ENCODE data around the gene CCDC121.
"Not testable (repeated sequence)": the region's sequence is repeated elsewhere in the genome, so short reads cannot be mapped to it uniquely, and the experiment has no call there.

Gene CCDC121

GRCh38 chr2:27624943-27625342 is 3.9 kb downstream of the CCDC121 start:
- DNase-seq (ENCODE audit: extremely low spot score), result no peak
- POLR2A ChIA-PET, result no interaction called here
- TF ChIP-seq FOXM1 (IDR thresholded peaks at IDR 0.05; ENCODE audit: borderline replicate concordance), result no peak
- CTCF ChIA-PET, result no interaction called here

GRCh38 chr2:27622921-27623384 is 5.9 kb downstream of the CCDC121 start:
- TF ChIP-seq SP1 (IDR thresholded peaks at IDR 0.05) (no peak), ELF4 (IDR thresholded peaks at IDR 0.05) (no peak), FOXK2 (IDR thresholded peaks at IDR 0.05) (no peak), FOXA1 (IDR thresholded peaks at IDR 0.05) (no peak), L3MBTL2 (conservative IDR thresholded peaks at IDR 0.05) (no peak), LEF1 (IDR thresholded peaks at IDR 0.05; ENCODE audit: borderline replicate concordance) (no peak), ZNF384 (IDR thresholded peaks at IDR 0.05) (no peak), ARNT (IDR thresholded peaks at IDR 0.05) (no peak), PKNOX1 (IDR thresholded peaks at IDR 0.05) (no peak), NFRKB (IDR thresholded peaks at IDR 0.05) (no peak), SUZ12 (IDR thresholded peaks at IDR 0.05) (no peak), CTBP1 (IDR thresholded peaks at IDR 0.05; ENCODE audit: borderline replicate concordance) (no peak), FOXM1 (IDR thresholded peaks at IDR 0.05; ENCODE audit: borderline replicate concordance) (no peak), TARDBP (IDR thresholded peaks at IDR 0.05) (no peak), HDGF (IDR thresholded peaks at IDR 0.05; ENCODE audit: borderline replicate concordance) (no peak), BHLHE40 (IDR thresholded peaks at IDR 0.05; ENCODE audit: borderline replicate concordance) (no peak)
- ChIA-PET CTCF (no interaction called here), POLR2A (no interaction called here)
- no peak for DNase-seq (ENCODE audit: extremely low spot score)

- POLR2A ChIA-PET, result no interaction called here
- TF ChIP-seq ZNF384 (IDR thresholded peaks at IDR 0.05), result no peak
- TF ChIP-seq SUZ12 (IDR thresholded peaks at IDR 0.05), result no peak
- TF ChIP-seq FOXK2 (IDR thresholded peaks at IDR 0.05), result no peak
- no peak for TF ChIP-seq BHLHE40 (IDR thresholded peaks at IDR 0.05; ENCODE audit: borderline replicate concordance)
- TF ChIP-seq NFRKB (IDR thresholded peaks at IDR 0.05), result no peak
- no peak for TF ChIP-seq CTBP1 (IDR thresholded peaks at IDR 0.05; ENCODE audit: borderline replicate concordance)
- DNase-seq (ENCODE audit: extremely low spot score), result no peak
- CTCF ChIA-PET, result no interaction called here
Observed at GRCh38 chr2:27621524-27621923, 7.3 kb downstream of the CCDC121 start.

GRCh38 chr2:27615316-27615715 is 13.5 kb downstream of the CCDC121 start:
- no peak for TF ChIP-seq HDGF (IDR thresholded peaks at IDR 0.05; ENCODE audit: borderline replicate concordance)
- TF ChIP-seq PKNOX1 (IDR thresholded peaks at IDR 0.05), result no peak
- no peak for TF ChIP-seq BHLHE40 (IDR thresholded peaks at IDR 0.05; ENCODE audit: borderline replicate concordance)
- TF ChIP-seq FOXA1 (IDR thresholded peaks at IDR 0.05), result no peak
- TF ChIP-seq CTBP1 (IDR thresholded peaks at IDR 0.05; ENCODE audit: borderline replicate concordance), result no peak
- no peak for TF ChIP-seq ARNT (IDR thresholded peaks at IDR 0.05)
- TF ChIP-seq L3MBTL2 (conservative IDR thresholded peaks at IDR 0.05), result no peak
- no peak for TF ChIP-seq TARDBP (IDR thresholded peaks at IDR 0.05)
- TF ChIP-seq ELF4 (IDR thresholded peaks at IDR 0.05), result no peak
- no peak for TF ChIP-seq SUZ12 (IDR thresholded peaks at IDR 0.05)
- TF ChIP-seq ZNF384 (IDR thresholded peaks at IDR 0.05), result no peak
- TF ChIP-seq LEF1 (IDR thresholded peaks at IDR 0.05; ENCODE audit: borderline replicate concordance), result no peak
- TF ChIP-seq SP1 (IDR thresholded peaks at IDR 0.05), result no peak
- POLR2A ChIA-PET, result no interaction called here
- CTCF ChIA-PET, result no interaction called here

GRCh38 chr2:27613985-27614384 is 14.8 kb downstream of the CCDC121 start:
- POLR2A ChIA-PET, result interaction anchor here (1.2 kb wide), 1 partner anchor 14 kb away, joined by 5 read pairs; the partner anchor contains the start of genes CCDC121 and GPN1
- CTCF ChIA-PET, result no interaction called here

More at GRCh38 chr2:27615316-27615715, 13.5 kb downstream of the CCDC121 start:
- no peak for DNase-seq (ENCODE audit: extremely low spot score)

GRCh38 chr2:27606611-27607010 is 22.2 kb downstream of the CCDC121 start:
- TF ChIP-seq ELF4 (IDR thresholded peaks at IDR 0.05), result no peak
- no peak for TF ChIP-seq SUZ12 (IDR thresholded peaks at IDR 0.05)
- TF ChIP-seq CTBP1 (IDR thresholded peaks at IDR 0.05; ENCODE audit: borderline replicate concordance), result no peak
- TF ChIP-seq FOXK2 (IDR thresholded peaks at IDR 0.05), result no peak
- TF ChIP-seq SP1 (IDR thresholded peaks at IDR 0.05), result no peak
- no peak for TF ChIP-seq FOXM1 (IDR thresholded peaks at IDR 0.05; ENCODE audit: borderline replicate concordance)
- TF ChIP-seq PKNOX1 (IDR thresholded peaks at IDR 0.05), result no peak
- TF ChIP-seq L3MBTL2 (conservative IDR thresholded peaks at IDR 0.05), result no peak
- TF ChIP-seq FOXA1 (IDR thresholded peaks at IDR 0.05), result no peak
- no peak for TF ChIP-seq TARDBP (IDR thresholded peaks at IDR 0.05)
- CTCF ChIA-PET, result no interaction called here
- POLR2A ChIA-PET, result no interaction called here
- no peak for DNase-seq (ENCODE audit: extremely low spot score)

More at GRCh38 chr2:27613985-27614384, 14.8 kb downstream of the CCDC121 start:
- TF ChIP-seq TARDBP (IDR thresholded peaks at IDR 0.05) (no peak), CTBP1 (IDR thresholded peaks at IDR 0.05; ENCODE audit: borderline replicate concordance) (no peak)
- DNase-seq (ENCODE audit: extremely low spot score), result no peak

- CTCF ChIA-PET, result no interaction called here
- POLR2A ChIA-PET, result interaction anchor here (1.4 kb wide), 1 partner anchor 14 kb away, joined by 5 read pairs; the partner anchor contains the start of gene ZNF512
- no peak for DNase-seq (ENCODE audit: extremely low spot score)
- TF ChIP-seq CTBP1 (IDR thresholded peaks at IDR 0.05; ENCODE audit: borderline replicate concordance) (no peak), FOXK2 (IDR thresholded peaks at IDR 0.05) (no peak), ZNF384 (IDR thresholded peaks at IDR 0.05) (no peak), PKNOX1 (IDR thresholded peaks at IDR 0.05) (no peak), FOXA1 (IDR thresholded peaks at IDR 0.05) (no peak), TARDBP (IDR thresholded peaks at IDR 0.05) (no peak), FOXM1 (IDR thresholded peaks at IDR 0.05; ENCODE audit: borderline replicate concordance) (no peak), BHLHE40 (IDR thresholded peaks at IDR 0.05; ENCODE audit: borderline replicate concordance) (no peak), L3MBTL2 (conservative IDR thresholded peaks at IDR 0.05) (no peak), LEF1 (IDR thresholded peaks at IDR 0.05; ENCODE audit: borderline replicate concordance) (no peak), SP1 (IDR thresholded peaks at IDR 0.05) (no peak), ELF4 (IDR thresholded peaks at IDR 0.05) (no peak), ARNT (IDR thresholded peaks at IDR 0.05) (no peak), SUZ12 (IDR thresholded peaks at IDR 0.05) (no peak), HDGF (IDR thresholded peaks at IDR 0.05; ENCODE audit: borderline replicate concordance) (no peak), NFRKB (IDR thresholded peaks at IDR 0.05) (no peak)
Observed at GRCh38 chr2:27596627-27597026, 32.2 kb downstream of the CCDC121 start.

- CTCF ChIA-PET; DNase-seq (ENCODE audit: extremely low spot score): not testable (repeated sequence)
- POLR2A ChIA-PET, result interaction anchor here (0.6 kb wide), 1 partner anchor 35 kb away, joined by 3 read pairs; no protein-coding TSS in a partner anchor
Observed at GRCh38 chr2:27595412-27595811, 33.4 kb downstream of the CCDC121 start.

- DNase-seq (ENCODE audit: extremely low spot score); POLR2A ChIA-PET; CTCF ChIA-PET: not testable (repeated sequence)
Observed at GRCh38 chr2:27594020-27594703, 34.6 kb downstream of the CCDC121 start.

Measured in HEK293T (cell line).